ENCODE measurements around the gene OCRL.

The OCRL gene

DNA sequence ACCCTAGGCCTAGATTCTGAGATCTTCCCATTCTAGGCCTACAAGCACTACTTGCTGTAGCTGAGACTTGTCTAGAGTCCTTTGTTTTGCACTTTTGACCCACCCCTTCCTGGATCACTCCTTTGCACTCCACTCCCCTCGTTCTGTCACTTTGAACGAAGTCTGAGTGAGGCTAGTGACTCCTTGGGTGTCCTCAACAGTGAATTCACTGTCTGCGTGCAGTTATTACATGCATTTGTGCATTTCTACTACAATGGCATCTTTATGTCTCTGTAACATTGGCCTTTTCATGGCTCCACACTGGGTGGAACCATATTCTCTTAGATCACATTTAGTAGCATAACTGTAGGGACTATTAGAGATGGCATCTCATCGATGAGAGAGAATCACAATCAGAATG lies 50.5 kb downstream of the OCRL start:
- DNase-seq, result no peak

GRCh38 chrX:129593137-129593536 lies 53.1 kb downstream of the OCRL start:
- no peak for DNase-seq

DNA sequence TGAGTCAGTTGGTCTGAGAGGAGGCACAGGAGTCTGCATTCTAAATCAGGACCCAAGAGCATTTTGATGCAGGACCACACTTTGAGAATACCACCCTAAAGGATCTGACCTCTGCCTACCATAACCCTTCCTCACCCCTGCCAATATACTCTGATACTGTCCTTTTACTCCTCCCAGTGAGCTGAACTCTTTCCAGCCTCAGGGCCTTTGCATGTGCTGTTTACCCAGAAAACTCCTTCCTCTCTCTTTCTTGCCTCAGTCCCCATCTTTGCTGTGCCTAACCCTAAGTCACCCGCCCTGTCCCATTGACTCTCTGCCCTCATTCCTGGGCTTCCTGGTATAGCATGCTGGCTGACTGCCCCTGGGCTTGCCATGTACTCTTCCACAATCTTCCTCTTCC lies 54.7 kb downstream of the OCRL start:
- no peak for DNase-seq

DNA sequence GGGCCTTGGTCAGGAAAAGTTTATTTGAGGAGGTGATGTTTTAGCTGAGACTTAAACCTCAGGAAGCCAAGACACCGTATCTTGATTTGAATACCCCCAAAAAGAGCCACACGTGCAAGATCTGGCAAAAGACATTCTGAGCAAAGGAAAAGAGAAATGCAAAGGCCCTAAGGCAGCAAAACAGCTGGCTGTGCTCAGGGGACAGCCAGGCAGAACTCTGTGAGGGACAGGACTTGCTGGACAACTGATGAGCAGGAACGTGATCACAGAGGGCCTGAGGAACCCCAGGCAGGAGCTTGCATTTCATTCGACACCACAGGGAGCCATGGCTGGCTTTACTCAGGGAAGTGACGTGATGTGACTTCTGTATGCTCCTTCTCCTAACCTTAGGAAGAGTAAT lies 56.0 kb downstream of the OCRL start:
- no peak for DNase-seq

DNA sequence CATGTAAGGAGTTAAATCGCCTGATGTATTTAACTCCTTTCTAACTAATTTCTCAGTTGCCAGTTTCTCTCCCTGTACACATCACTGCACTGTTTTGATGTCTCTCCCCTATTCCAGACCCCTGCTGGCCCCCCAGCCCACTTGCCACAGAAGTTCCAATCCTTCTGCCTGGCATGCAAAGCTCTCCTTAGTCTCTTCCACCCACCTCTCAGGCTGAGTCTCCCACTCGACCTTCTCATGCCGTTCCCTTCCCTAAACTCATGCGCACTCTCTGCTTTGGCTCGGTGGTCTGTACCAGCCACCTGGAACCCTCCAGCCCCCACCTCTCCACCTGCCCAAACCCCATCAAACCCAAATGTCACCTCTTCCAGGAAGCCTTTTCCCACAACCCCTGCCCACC lies 57.8 kb downstream of the OCRL start:
- no peak for DNase-seq

GRCh38 chrX:129599499-129599898 lies 59.4 kb downstream of the OCRL start:
- DNase-seq, result no peak

DNA sequence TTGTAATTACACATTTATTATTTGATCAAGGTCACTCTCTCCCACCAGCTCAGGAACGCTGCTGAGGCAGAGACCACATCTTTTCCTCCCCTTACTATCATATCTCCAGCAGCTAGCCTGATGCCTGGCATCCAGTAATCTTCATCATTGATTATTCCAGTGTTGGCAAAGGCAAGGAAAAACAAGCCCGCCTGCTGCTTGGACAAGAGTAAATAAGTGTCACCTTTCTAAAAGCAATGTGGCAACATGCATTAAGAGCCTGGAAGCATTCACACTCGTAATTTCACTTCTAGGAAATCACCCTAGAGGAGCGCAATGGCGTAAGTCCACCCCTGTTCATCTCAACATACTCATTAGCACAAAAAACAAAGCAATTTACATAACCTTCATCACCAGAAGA lies 59.9 kb downstream of the OCRL start:
- DNase-seq, result no peak

GRCh38 chrX:129600981-129601424 lies 60.9 kb downstream of the OCRL start:
- DNase-seq, result no peak

DNA sequence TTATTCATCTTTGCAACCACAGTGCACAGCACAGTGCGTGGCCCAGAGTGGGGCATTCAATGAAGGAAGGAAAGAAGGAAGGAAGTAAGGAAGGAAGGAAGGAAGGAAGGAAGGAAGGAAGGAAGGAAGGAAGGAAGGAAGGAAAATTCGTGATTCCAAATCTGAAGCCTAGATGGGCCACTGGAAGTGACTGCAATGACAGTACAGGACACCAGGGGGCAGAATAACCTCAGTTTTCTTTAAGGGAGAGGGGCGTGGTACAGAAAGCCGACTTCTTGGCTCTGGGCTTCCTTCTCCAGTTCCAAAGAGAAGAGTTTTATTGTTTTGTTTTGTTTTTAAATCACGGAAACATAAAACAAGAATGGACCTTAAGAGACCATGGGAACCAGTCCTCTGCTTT lies 66.9 kb downstream of the OCRL start:
- no peak for DNase-seq

GRCh38 chrX:129608496-129608895 lies 68.4 kb downstream of the OCRL start:
- no peak for DNase-seq

DNA sequence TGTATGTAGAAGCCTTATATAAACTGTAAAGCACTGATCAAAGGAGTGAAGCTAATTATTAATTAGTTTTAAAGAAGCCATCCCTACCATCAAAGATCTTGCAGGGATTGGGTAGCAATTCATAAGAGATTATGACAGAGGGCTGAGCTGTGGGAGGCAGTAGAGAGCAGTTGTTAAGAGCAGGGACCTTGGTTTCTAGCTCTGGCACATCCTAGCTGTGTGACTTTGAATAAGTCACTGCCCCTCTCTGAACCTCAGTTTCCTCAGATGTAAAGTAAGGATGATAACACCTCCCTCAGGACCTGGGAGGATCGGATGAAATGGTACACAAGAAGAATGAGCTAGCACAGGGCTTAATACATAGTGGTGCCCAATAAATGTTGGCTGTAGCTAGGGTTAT lies 69.3 kb downstream of the OCRL start:
- DNase-seq, result no peak

GRCh38 chrX:129612396-129612795 lies 72.3 kb downstream of the OCRL start:
- no peak for DNase-seq

DNA sequence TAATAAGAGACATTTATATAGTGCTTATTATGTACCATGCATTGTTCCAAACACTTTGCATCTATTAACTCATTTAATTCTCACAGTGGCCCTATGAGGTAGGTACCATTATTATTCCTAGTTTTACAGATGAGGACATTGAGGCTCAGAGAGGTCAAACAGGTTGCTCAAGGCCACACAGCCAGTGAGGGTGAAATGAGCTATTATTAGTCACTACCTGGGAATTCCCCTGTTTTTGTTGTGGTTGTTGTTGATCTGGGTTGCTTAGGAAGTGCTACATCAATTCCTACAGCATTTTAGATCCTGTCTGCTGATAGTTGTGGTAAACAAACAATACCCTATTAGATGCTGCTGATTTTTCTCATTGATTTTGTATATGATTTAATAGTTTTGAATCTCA lies 73.5 kb downstream of the OCRL start:
- DNase-seq, result no peak

DNA sequence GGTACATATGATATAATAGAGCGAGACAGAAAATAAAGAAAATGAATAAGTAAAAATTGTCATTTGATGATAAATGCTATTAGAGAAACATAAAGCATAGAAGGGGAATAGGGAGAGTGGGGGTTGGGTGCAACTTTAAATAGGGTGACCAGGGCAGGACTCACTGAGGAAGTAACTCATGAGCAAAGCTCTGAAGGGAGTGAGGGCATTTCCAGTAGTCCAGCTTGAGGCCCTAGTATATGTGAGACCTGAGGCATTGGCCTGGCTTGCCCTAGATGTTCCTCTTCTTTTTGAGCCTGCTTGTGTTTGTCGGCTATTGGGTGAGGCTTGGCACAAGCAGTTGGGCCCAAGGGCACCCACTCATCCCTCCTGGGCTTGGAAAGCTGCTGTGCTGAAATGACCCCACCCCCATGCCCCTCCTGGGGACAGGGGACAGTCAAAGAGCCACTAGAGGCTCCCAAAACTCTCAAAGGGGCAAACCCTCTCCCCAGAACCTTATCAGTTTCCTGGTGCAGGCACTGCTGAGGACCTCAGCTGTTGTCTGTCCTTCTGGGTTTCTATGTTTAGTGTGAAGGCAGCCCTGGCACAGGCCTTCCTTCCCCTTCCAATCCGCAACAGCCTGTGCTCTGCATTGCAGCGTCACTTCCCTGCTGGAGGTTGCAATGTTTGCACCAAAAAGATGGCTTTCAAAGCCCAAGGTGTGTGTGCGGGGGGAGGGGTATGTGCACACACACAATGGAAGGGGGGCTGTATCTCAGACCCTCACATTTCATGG lies 74.6 kb downstream of the OCRL start:
- no peak for DNase-seq

- DNase-seq, result no peak
These were observed 77.4 kb downstream of the OCRL start for GRCh38 chrX:129617420-129617819.

- no peak for DNase-seq
These were observed 78.9 kb downstream of the OCRL start for GRCh38 chrX:129618997-129619396.

DNA sequence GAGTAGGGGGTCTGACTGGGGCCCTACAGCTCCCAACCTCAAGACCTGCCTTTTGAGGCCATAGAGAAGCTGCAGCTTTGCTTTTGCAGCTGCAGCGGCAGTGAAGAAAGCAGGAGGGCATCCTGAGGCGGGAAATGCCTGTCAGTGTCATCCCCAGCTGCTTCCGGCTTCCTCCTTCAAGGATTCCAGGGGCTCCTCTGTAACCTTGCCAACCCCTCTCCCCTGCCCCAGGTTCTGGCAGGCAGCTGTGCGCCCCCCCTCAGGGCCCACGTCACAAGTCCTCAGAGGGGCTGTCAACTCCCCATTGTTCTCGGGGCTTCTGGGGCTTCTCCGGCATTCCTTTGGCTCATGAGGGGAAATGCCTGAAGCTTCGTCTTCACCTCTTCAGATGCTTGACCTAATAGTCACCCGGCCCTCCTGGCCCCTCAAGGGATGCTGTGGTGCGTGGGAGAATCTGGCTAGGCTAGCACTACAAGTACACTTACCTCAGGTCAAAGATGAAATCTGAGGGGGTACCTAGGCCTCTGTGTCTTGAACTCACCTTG lies 82.8 kb downstream of the OCRL start:
- DNase-seq, result no peak

DNA sequence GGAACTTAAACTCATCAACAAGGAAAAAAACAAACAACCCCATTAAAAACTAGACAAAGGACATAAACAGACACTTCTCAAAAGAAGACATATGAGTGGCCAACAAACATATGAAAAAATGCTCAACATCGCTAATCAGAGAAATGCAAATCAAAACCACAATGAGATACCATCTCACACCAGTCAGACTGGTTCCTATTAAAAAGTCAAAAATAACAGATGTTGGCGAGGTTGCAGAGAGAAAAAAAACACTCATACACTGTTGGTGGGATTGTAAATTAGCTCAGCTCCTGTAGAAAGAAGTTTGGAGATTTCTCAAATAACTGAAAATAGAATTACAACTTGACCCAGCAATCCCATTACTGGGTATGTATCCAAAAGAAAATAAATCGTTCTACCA lies 86.0 kb downstream of the OCRL start:
- no peak for DNase-seq

DNA sequence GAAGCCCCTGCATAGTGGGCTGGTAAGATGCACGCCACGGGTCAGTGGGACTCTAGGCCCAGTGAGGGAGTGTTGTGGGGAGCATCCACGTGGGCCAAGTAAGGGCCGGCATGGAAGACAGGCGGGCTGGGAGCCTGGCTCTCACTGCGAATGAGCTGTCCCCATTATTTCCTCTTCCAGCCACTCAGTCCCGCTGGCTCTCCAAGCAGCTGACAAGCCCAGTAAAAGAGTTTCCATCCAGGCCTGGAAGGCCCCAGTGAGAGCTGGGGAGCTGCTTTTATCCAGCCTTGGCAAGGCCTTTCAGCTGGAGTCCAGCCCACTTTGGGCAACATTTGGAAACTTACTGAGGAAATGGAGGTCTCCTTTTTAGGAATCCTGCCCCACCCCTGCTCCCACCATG lies 89.8 kb downstream of the OCRL start:
- no peak for DNase-seq

DNA sequence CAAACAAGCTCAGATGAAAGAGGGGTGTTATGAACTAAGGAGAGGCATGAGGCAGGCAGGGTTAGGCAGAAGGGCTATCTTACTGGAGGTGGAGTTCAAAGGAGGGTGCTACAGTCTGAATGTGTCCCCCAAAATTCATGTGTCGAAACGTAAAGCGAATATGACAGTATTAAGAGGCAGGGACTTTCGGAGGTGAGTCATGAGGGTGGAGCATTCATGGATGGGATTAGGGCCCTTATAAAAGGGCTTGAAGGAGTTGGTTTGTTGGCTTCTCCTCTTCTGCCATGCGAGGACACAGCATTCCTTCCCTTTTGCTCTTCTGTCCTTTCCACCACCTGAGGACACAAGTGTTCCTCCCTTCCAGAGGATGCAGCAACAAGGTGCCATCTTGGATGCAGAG lies 91.8 kb downstream of the OCRL start:
- DNase-seq, result no peak

GRCh38 chrX:129632443-129632842 lies 92.4 kb downstream of the OCRL start:
- DNase-seq, result no peak

- DNase-seq, result no peak
These were observed 94.5 kb downstream of the OCRL start for GRCh38 chrX:129634541-129634940.

- no peak for DNase-seq
These were observed 96.2 kb downstream of the OCRL start for GRCh38 chrX:129636175-129636681.

- no peak for DNase-seq
These were observed 97.4 kb downstream of the OCRL start for GRCh38 chrX:129637217-129638109.
